HG02870 (cell line): Measurements from ENCODE around the gene TMEM170A.
"Not testable (repeated sequence)": the region's sequence is repeated elsewhere in the genome, so short reads cannot be mapped to it uniquely, and the experiment has no call there.

Source experiments
- ATAC-seq: cut with Tn5 transposase; IDR thresholded peaks from one replicate; pipeline ENCODE4 v1.9.1; 2021; ENCODE audit warnings: mild to moderate bottlenecking, moderate library complexity; ENCODE audit not compliant: unreplicated experiment

TMEM170A gene

GRCh38 chr16:75456971-75457370 is 7.5 kb downstream of the TMEM170A start:
- ATAC-seq: no peak

DNA sequence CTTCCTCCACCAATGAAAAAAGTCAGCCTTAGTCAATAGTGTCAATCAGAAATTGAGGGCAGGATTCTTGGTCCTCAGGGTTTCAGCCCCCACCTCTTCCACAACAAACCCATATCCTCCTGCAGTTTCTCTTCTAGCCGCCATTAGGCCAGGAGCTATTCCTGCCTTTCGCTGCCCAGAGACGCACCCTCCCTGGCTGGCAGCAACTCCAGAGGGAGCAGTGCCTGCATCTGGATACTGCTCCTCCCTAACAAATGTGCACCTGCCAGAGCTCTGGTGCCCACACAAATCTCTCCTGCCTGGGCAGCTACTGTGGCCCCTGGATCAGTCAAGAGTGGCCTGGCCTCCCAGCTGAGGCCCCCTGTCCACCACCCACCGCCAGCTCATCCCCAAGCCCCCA is 8.0 kb downstream of the TMEM170A start:
- not testable (repeated sequence) for ATAC-seq

DNA sequence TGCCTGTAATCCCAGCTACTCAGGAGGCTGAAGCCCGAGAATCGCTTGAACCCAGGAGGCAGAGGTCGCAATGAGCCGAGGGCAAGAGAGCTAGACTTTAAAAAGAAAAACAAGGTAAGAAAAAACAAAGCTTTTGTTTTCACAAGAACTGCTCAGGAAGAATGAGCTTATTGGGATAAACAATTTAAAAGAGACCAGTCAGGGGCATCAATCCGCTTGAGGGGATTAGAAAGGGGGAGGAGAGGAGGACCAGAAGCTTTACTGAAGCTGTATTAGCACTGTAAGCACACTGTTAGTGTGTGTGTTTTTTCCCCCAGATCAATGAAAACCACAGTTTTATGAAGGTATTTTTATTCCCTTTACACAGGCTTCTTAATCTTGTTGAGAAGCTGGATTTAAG is 8.8 kb downstream of the TMEM170A start:
- ATAC-seq: no peak

GRCh38 chr16:75452464-75453190 is 11.9 kb downstream of the TMEM170A start:
- no peak for ATAC-seq

DNA sequence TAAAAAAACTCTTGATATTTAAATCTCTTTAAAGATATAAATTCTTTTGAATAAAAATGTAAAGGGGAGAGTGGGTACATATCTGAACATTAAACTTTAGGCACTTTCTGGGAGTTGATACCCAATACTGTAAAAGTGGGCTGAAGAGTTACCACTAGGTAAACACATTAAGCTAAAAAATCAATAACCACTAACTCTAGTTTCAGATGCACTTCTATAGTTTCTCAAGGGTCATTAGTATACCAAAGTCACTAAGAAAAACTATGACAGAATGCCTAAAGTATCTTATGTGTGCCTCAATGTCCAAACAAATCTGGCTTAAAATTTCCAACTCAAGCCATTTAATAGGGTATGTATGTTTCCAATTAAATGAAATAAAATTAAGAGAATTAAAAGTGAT is 18.1 kb downstream of the TMEM170A start:
- ATAC-seq: no peak

DNA sequence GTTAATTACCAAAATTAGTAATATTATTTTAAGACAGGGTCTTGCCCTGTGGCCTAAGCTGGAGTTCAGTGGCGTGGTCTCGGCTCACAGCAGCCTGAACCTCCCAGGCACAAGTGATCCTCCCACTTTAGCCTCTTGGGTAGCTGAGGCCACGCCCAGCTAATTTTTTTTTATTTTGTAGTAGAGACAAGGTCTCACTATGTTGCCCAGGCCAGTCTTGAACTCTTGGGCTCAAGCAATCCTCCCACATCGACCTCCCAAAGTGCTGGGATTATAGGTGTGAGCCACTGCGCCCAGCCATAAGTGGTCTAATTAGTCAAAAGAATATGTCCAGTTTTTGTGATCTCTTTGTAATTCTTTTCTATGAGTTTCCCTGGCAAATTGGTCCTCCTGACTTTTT is 19.2 kb downstream of the TMEM170A start:
- no peak for ATAC-seq

GRCh38 chr16:75443298-75443697 is 21.2 kb downstream of the TMEM170A start:
- no peak for ATAC-seq

DNA sequence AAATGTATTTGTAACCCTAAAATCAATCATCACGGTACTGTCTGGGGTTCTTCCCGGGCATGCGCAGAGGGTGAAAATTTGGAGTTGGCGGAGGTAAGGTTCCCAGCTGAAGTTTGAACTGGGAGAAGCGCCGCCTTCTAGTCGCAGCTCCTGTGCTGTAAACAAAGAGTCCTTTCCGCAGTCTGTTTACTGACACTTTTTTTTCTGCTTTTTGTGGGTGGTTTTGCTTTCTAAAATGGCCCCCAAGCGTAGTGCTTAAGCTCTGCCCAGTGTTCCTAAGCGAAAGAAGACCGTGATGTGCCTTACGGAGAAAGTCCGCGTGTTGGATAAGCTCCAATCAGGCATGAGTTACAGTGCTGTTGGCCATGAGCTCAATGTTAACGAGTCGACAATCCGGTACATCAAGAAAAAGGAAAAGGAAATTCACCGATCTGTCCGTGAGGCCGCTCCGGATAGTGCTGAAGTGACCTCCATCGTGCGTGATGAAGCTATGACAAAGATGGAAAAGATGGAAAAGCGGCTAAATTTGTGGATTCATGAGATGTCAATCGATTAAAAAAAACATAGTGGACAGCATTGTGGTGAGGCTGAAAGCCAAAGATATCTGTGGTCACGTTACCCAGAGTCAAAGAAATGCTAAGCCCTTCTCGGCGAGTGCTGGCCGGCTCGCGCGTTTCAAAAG is 30.6 kb downstream of the TMEM170A start:
- peak; percentile 75 for ATAC-seq

DNA sequence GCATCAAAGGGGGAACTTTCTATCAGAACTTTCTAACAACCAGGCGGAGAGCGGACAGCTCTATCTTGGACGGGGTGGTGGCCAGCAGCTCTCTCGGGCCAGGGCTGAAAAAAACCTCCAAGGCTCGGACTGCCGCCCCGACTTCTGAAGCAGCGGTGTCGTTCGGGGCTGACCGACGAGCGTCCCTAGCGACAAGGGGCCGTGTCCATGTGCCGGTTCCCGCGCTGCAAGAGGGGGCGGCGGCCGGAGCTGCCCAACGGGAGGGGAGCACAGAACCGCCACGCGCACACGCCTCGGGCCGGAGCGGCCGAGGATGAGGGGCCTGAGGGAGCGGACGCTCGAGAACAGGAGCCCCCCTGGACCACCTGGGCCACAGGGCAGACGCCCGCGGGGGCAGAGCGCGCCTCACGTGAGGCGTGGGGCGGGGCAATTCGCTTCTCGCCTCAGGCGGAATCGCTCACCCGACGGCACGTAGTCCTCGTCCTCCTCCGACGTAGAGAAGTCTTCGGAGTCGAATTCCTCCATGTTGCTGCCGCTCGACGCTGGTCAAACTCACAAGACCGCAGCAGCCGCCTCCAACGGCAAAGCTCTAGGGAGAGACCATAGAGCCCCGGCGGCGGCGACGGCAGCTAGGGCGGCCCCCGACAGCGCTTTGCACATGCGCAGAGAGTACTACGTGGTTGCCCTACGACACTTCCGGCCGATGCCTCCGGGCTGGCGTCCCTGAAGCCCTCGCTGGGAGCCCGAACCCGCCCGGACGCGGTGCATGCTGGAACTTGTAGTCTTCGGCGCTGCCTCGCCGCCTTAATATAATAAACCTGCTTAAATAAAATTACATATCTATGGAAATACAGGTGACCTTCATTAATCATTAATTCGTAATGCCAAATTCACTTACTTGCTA is 31.4 kb downstream of the TMEM170A start, which contains the start of gene CFDP1:
CFDP1 (minus strand) TSS at position 676 of the 904 bp plus-strand sequence; CDS start at position 525, 151 bp downstream.
- peak; percentile 86 for ATAC-seq

DNA sequence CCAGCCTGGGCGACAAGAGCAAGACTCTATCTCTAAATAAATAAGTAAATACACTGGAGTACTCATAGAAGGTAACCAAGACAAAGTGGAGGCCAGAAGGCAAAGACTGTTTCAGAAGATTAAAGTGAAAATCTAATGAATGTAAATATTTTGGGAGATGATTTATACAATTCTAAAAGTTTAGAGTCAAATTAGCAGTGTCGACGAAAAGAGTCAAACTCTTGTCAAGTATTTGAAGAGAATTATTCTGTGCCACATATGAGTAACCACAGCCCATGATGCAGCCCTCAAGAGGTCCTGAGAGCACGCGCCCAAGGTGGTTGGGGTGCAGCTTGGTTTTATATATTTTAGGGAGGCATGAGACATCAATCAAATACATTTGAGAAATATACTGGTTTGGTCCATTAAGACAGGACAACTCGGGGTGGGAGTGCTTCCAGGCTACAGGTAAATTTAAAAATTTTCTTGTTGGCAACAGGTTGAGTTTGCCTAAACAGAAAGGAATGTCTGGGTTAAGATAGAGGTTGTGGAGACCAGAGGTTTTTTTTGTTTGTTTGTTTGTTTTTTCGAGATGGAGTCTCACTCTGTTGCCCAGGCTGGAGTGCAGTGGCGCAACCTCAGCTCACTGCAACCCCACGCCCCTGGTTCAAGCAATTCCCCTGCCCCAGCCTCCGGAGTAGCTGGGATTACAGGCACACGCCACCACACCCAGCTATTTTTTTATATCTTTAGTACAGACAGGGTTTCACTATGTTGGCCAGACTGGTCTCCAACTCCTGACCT is 34.7 kb downstream of the TMEM170A start:
- ATAC-seq: no peak

DNA sequence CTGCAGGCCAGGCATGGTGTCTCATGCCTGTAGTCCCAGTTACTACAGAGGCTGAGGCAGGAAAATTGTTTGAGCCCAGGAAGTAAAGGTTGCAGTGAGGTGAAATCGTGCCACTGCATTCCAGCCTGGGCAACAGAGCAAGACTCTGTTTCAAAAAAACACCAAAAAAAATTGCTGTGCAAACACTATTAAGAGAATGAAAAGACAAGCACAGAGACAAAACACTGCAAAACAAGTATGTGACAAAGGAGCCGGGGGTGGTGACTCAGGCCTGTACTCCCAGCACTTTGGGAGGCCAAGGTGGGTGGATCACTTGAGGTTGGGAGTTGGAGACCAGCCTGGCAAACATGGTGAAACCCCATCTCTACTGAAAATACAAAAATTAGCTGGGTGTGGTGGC is 38.0 kb downstream of the TMEM170A start:
- ATAC-seq: not testable (repeated sequence)

GRCh38 chr16:75424105-75424762 is 40.3 kb downstream of the TMEM170A start:
- ATAC-seq: not testable (repeated sequence)

- no peak for ATAC-seq
These were observed 40.8 kb downstream of the TMEM170A start for GRCh38 chr16:75423723-75424104.

- no peak for ATAC-seq
These were observed 42.7 kb downstream of the TMEM170A start for GRCh38 chr16:75421820-75422126.

DNA sequence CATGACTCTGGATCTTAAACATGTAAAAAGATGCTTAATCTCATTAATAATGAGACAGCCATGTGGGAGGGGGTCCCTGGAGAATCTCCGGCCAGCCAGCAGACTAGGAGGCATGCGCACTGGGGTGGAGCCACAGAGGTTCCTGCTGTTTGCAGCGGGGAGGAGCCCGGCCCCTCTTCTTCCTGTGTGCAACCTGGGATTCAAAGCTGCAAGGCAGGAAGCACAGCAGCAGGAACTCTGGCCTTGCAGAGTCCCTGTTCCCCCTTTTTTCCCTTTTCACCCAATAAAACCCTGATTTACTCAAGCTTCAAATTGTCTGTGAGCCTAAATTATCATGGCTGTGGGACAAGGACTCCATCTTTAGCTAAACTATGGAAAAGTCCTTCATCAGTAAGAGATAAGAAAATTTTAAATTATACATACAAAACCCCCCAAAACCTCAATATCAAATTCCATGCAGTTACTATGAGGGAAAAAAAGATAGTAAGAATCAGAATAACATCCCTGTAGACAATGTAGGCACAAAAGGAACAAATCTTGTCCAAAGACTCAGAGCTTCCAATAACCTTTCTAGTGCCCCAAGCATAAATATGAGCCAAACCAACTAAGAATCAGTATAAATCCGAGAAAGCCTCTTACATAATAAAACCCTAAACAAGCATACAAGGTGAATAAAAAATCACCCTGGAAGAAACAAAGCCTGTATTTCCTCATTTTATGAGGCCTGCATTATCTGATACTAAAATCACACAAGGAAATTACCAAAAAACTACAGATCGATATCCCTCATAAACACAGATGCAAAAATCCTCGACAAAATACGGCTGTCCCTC is 43.3 kb downstream of the TMEM170A start:
- ATAC-seq: peak; percentile 62

DNA sequence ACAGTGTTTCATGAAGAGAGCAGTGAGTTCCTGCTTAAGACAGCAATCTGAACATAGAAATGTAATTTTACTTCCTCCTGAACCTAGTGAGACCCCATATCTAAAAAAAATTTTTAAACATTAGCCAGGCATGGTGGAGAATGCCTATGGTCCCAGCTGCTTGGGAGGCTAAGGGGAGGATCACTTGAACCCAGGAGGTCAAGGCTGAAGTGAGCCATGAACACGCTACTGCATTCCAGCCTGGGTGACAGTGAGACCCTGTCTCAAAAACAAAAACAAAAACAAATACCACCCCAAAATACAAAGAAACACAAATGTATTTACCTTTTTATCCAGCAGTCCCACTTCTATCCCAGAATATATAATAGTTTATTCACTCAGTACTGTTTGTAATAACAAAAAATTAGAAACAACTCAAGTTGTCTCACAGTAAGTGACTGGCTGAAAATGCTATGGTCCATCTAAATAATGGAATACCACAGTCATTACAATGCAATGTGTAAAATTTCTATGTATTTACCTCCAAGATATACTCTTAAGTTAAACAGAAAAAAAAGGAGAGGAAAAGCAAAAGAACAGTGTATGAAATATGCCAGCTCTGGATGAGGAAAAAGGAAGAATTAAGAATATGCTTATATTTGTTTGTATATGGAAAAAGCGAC is 47.5 kb downstream of the TMEM170A start:
- no peak for ATAC-seq

GRCh38 chr16:75415169-75415905 is 49.2 kb downstream of the TMEM170A start:
- no peak for ATAC-seq

- no peak for ATAC-seq
These were observed 50.5 kb downstream of the TMEM170A start for GRCh38 chr16:75413951-75414350.
